GM12878 (cell line): ENCODE results near the gene FIBCD1. TPM values are rescaled to one million over a fixed set of nuclear protein-coding genes. Genes with fewer than 3 reads are reported as not detected.

Experiments
- ATAC-seq: fragments of 200-7000 bp; cut with Tn5 transposase; 3 replicates; pipeline ENCODE4 v1.9.1; 2020; ENCODE audit warnings: mild to moderate bottlenecking, moderate library complexity
- BruUV-seq: library from RNA; stranded (reverse); fragments of 400-500 nt; replicated peaks from 2 replicates; lab custom pipeline; 2021; lab: Mats Ljungman, UMichigan
- CTCF ChIA-PET: fragments of 300-600 bp; sonication (Branson Sonifier 250); formaldehyde crosslinking; extraction: SDS; loops from one replicate; lab custom pipeline; 2021; ENCODE audit warnings: inconsistent platforms; lab: Yijun Ruan, JAX
- POLR2A ChIA-PET: fragments of 350-600 bp; formaldehyde crosslinking; extraction: SDS; loops from one replicate; lab custom pipeline; 2021; ENCODE audit warnings: inconsistent platforms; lab: Charles Lee
- RAD21 ChIA-PET: fragments of 300-600 bp; sonication (Branson Sonifier 250); formaldehyde crosslinking; loops from one replicate; lab custom pipeline; 2023; ENCODE audit warnings: antibody characterized with exemption; ENCODE audit not compliant: unreplicated experiment; lab: Charles Lee
- SMC1A ChIA-PET: fragments of 300-600 bp; sonication (Branson Sonifier 250); formaldehyde crosslinking; loops from one replicate; lab custom pipeline; 2023; ENCODE audit not compliant: unreplicated experiment, uncharacterized antibody; lab: Charles Lee
- DNase-seq: peaks from one replicate; pipeline ENCODE4 v3.0.0-alpha.2; 2011; ENCODE audit warnings: low read depth, low spot score
- FAIRE-seq: peaks from 3 replicates; lab custom pipeline; 2011; peaks lifted over from hg19 to GRCh38; lab: Jason Lieb, UNC
- H2AFZ ChIP-seq: 2 replicates; pipeline ENCODE4 v1.6.0; 2011; ENCODE audit warnings: low read depth, low read length, control low read depth; ENCODE audit not compliant: control insufficient read depth
- H3K27ac ChIP-seq: 2 replicates; pipeline ENCODE4 v1.5.1; 2011; ENCODE audit warnings: control low read depth; ENCODE audit not compliant: control insufficient read depth, insufficient read depth
- H3K27me3 ChIP-seq, 2 experiments: replicated peaks in 1 of 2; 2 replicates each; pipeline versions ENCODE4 v1.6.0 to v1.6.1; 2011; ENCODE audit warnings: low read length in 1 of 2; ENCODE audit not compliant: control insufficient read depth in 2 of 2, insufficient read depth in 2 of 2
- H3K36me3 ChIP-seq, 2 experiments: 2 replicates each; pipeline ENCODE4 v1.5.1; 2011; ENCODE audit warnings: low read length in 1 of 2; ENCODE audit not compliant: control insufficient read depth in 2 of 2, insufficient read depth in 2 of 2
- H3K4me1 ChIP-seq: 2 replicates; pipeline ENCODE4 v1.6.1; 2011; ENCODE audit warnings: mild to moderate bottlenecking, low read length, moderate library complexity, mixed read lengths; ENCODE audit not compliant: control insufficient read depth, insufficient read depth
- H3K4me2 ChIP-seq: 2 replicates; pipeline ENCODE4 v1.6.0; 2011; ENCODE audit warnings: control low read depth; ENCODE audit not compliant: control insufficient read depth, insufficient read depth
- H3K4me3 ChIP-seq: fragments of 200-600 bp; sonication (generic); 2 replicates; pipeline ENCODE4 v1.5.1; 2016
- H3K79me2 ChIP-seq: 2 replicates; pipeline ENCODE4 v1.6.0; 2011; ENCODE audit warnings: low read length; ENCODE audit not compliant: control insufficient read depth, insufficient read depth
- H3K9ac ChIP-seq: 2 replicates; pipeline ENCODE4 v1.8.0; 2011; ENCODE audit warnings: low read length, control low read depth, mixed read lengths; ENCODE audit not compliant: control insufficient read depth, insufficient read depth
- H3K9me3 ChIP-seq: replicated peaks from 3 replicates; pipeline ENCODE4 v1.5.1; 2011; ENCODE audit warnings: mild to moderate bottlenecking, low read length; ENCODE audit not compliant: control insufficient read depth, insufficient read depth
- H4K20me1 ChIP-seq: 2 replicates; pipeline ENCODE4 v1.6.0; 2011; ENCODE audit not compliant: control insufficient read depth, insufficient read depth
- DPF2 ChIP-seq: fragments of 450-650 bp; IDR thresholded peaks from 2 replicates; pipeline ENCODE4 v1.6.1; 2017; ENCODE audit warnings: mild to moderate bottlenecking
- EED ChIP-seq: sonication (generic); IDR thresholded peaks from 2 replicates; pipeline ENCODE4 v1.6.1; 2016; ENCODE audit warnings: antibody characterized with exemption, low read depth
- HSF1 ChIP-seq: fragments of 150-350 bp; IDR thresholded peaks from 2 replicates; pipeline ENCODE4 v1.6.1; 2014; ENCODE audit warnings: mild to moderate bottlenecking, low read depth, low read length
- NFYA ChIP-seq: IDR thresholded peaks from 2 replicates; pipeline ENCODE4 v1.6.1; 2011; ENCODE audit warnings: low read depth, mild to moderate bottlenecking, low read length, improper control_type of control experiment, borderline replicate concordance
- RAD21 ChIP-seq: IDR thresholded peaks from 2 replicates; pipeline ENCODE4 v1.6.1; 2011; ENCODE audit warnings: mild to moderate bottlenecking, low read depth, low read length, moderate library complexity; ENCODE audit not compliant: insufficient read depth
- ZNF207 ChIP-seq: fragments of 450-650 bp; IDR thresholded peaks from 2 replicates; pipeline ENCODE4 v1.6.1; 2014; ENCODE audit warnings: antibody characterized with exemption, mild to moderate bottlenecking, borderline replicate concordance
- ZNF622 ChIP-seq: fragments of 450-650 bp; IDR thresholded peaks from 2 replicates; pipeline ENCODE4 v1.6.1; 2017; ENCODE audit warnings: mild to moderate bottlenecking, inconsistent platforms
- WGBS: methylation state at CpG from one replicate; pipeline ENCODE4 v1.1.6; 2016; ENCODE audit warnings: low lambda C conversion rate; ENCODE audit not compliant: insufficient replicate concordance, insufficient coverage; ENCODE audit errors: missing lambda C conversion rate; 5-methylcytosine and 5-hydroxymethylcytosine counted together
- in situ Hi-C: fragments of 300-500 bp; cut with MboI; formaldehyde crosslinking; loops from 9 replicates; pipeline ENCODE4 v1.14.3; 2018; ENCODE audit warnings: mixed read lengths
- intact Hi-C: fragments of 100-400 bp; cut with micrococcal nuclease; formaldehyde crosslinking; loops from one replicate; pipeline ENCODE4 v1.14.2; 2022; ENCODE audit not compliant: unreplicated experiment
- polyA plus RNA-seq, 11 experiments: library from polyadenylated mRNA; depleted of rRNA in 4 of 11; unstranded in 6 of 11; stranded (reverse) in 5 of 11; fragments of >200 nt; fragmentation: Nextera tagmentation in 4 of 11; fragmentation: Illumina TruSeq in 1 of 11; extraction: Ambion mirVana in 4 of 11; extraction: Trizol in 1 of 11; gene quantifications; 1 replicate in 1 of 11; 2 replicates in 10 of 11; pipeline versions ENCODE4 v1.2.1 to v1.2.3, GENCODE V29; 2011 to 2016; ENCODE audit warnings: inconsistent platforms in 2 of 11, missing spikeins in 2 of 11, low read depth in 1 of 11
- total RNA-seq, 4 experiments: library from RNA; depleted of rRNA in 3 of 4; stranded (reverse); fragments of >200 nt in 3 of 4; fragmentation: Illumina TruSeq in 1 of 4; extraction: Trizol in 1 of 4; gene quantifications; 2 replicates each; pipeline versions ENCODE4 v1.2.1 to v1.2.3, GENCODE V29; 2013 to 2021
- TF ChIP-seq, protein P1 (sequence below): IDR thresholded peaks from 2 replicates; pipeline ENCODE4 v1.6.1; 2012; ENCODE audit warnings: improper control_type of control experiment, low read depth, low read length; ENCODE audit not compliant: insufficient replicate concordance

The FIBCD1 gene
- total and polyA plus RNA-seq, 10 of the 15 experiments (the other 5 are each of a cell fraction or from before 2014, with no cell fraction given), result 0.04 to 0.95 (median 0.25) TPM; not detected in 6

DNA sequence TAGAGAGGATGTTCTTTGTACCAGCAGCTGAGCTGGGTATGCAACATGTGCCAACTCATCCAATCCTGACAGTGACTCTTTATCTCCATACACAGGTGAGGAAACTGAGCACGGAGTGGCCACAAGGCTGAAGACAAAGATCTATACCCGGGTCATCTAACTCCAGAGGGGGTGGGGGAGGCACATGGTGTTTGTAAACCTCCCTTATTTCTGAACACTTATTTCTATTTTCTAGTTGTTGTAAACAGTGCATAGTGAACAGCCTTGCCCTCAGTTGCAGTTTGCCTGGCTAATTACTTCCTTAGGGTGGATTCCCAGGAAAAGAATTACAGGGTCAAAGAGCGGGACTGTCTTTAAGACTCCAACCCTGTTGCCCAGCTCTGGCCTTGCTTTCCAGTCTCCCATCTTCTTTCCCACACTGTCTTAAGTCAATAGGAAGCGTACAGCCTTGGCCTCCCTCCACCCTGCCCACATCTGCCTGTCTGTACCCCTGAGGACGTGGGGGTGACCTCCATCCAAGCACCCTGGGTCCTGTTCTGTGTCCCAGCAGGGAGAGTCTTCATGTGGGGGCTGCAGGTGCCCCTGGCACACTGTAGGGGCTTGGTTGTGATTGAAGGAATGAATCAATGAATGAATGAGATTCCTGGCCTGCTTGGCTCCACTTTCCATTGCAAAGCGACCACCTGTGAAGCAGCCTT is 13.2 kb upstream of the FIBCD1 start:
- Histone ChIP-seq H3K9ac (no peak overlapping the region), H3K4me2 (no peak overlapping the region), H3K9me3 (no peaks in the 10 kb centered on the region; the same call in 2 of the 3 replicates), H3K36me3 (no peaks in the 10 kb centered on the region), H3K4me1 (no peaks in the 10 kb centered on the region), H4K20me1 (no peaks in the 10 kb centered on the region), H2AFZ (no peak overlapping the region), H3K27ac (no peak overlapping the region), H3K4me3 (no peak overlapping the region), H3K27me3 (no peaks in the 10 kb centered on the region), H3K79me2 (no peaks in the 10 kb centered on the region)
- DNase-seq, result no peak
- POLR2A ChIA-PET, result no interaction called here
- 3% methylated on average over 6 of the region's 6 CpGs for WGBS
- FAIRE-seq, result no peak
- SMC1A ChIA-PET, result no interaction called here
- intact Hi-C loops (no loop called here), in situ Hi-C loops (no loop called here)
- TF ChIP-seq HSF1, result no peak
- CTCF ChIA-PET, result interaction anchor here (0.7 to 1.2 kb wide), 5 partner anchors 9 to 94 kb away, joined by 3 to 7 read pairs (median 3); no protein-coding TSS in a partner anchor
- BruUV-seq, result no TSS peak
- RAD21 ChIA-PET, result no interaction called here
- no peak for ATAC-seq

- H3K4me3 ChIP-seq, result no peak overlapping the region
- no peak overlapping the region for H3K4me2 ChIP-seq
- no peaks in the 10 kb centered on the region for H4K20me1 ChIP-seq
- no peaks in the 10 kb centered on the region for H3K27me3 ChIP-seq
- no peaks in the 10 kb centered on the region for H3K4me1 ChIP-seq
- no peak for DNase-seq
- H3K9ac ChIP-seq, result no peak overlapping the region
- H3K79me2 ChIP-seq, result no peaks in the 10 kb centered on the region
- CTCF ChIA-PET, result no interaction called here
- FAIRE-seq, result no peak
- RAD21 ChIA-PET, result no interaction called here
- POLR2A ChIA-PET, result no interaction called here
- H3K27ac ChIP-seq, result no peak overlapping the region
- SMC1A ChIA-PET, result no interaction called here
- ATAC-seq, result no peak
- in situ Hi-C loops (no loop called here), intact Hi-C loops (no loop called here)
- H3K36me3 ChIP-seq, result no peaks in the 10 kb centered on the region
- no peak overlapping the region for H2AFZ ChIP-seq
- no peaks in the 10 kb centered on the region; the same call in 2 of the 3 replicates for H3K9me3 ChIP-seq
- WGBS, result 0% methylated on average over 1 of the region's 1 CpG
- BruUV-seq, result no TSS peak
- TF ChIP-seq NFYA (no peak), DPF2 (no peak), ZNF622 (no peak), ZNF207 (no peak), RAD21 (no peak), EED (no peak)
- TF ChIP-seq, protein P1, sequence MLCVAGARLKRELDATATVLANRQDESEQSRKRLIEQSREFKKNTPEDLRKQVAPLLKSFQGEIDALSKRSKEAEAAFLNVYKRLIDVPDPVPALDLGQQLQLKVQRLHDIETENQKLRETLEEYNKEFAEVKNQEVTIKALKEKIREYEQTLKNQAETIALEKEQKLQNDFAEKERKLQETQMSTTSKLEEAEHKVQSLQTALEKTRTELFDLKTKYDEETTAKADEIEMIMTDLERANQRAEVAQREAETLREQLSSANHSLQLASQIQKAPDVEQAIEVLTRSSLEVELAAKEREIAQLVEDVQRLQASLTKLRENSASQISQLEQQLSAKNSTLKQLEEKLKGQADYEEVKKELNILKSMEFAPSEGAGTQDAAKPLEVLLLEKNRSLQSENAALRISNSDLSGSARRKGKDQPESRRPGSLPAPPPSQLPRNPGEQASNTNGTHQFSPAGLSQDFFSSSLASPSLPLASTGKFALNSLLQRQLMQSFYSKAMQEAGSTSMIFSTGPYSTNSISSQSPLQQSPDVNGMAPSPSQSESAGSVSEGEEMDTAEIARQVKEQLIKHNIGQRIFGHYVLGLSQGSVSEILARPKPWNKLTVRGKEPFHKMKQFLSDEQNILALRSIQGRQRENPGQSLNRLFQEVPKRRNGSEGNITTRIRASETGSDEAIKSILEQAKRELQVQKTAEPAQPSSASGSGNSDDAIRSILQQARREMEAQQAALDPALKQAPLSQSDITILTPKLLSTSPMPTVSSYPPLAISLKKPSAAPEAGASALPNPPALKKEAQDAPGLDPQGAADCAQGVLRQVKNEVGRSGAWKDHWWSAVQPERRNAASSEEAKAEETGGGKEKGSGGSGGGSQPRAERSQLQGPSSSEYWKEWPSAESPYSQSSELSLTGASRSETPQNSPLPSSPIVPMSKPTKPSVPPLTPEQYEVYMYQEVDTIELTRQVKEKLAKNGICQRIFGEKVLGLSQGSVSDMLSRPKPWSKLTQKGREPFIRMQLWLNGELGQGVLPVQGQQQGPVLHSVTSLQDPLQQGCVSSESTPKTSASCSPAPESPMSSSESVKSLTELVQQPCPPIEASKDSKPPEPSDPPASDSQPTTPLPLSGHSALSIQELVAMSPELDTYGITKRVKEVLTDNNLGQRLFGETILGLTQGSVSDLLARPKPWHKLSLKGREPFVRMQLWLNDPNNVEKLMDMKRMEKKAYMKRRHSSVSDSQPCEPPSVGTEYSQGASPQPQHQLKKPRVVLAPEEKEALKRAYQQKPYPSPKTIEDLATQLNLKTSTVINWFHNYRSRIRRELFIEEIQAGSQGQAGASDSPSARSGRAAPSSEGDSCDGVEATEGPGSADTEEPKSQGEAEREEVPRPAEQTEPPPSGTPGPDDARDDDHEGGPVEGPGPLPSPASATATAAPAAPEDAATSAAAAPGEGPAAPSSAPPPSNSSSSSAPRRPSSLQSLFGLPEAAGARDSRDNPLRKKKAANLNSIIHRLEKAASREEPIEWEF, result no peak
Observed at GRCh38 chr9:130950039-130950311, 10.9 kb upstream of the FIBCD1 start.
